Measurements from ENCODE around the gene PALM2AKAP2.
"Not testable (repeated sequence)": the region's sequence is repeated elsewhere in the genome, so short reads cannot be mapped to it uniquely, and the experiment has no call there.

PALM2AKAP2 gene

DNA sequence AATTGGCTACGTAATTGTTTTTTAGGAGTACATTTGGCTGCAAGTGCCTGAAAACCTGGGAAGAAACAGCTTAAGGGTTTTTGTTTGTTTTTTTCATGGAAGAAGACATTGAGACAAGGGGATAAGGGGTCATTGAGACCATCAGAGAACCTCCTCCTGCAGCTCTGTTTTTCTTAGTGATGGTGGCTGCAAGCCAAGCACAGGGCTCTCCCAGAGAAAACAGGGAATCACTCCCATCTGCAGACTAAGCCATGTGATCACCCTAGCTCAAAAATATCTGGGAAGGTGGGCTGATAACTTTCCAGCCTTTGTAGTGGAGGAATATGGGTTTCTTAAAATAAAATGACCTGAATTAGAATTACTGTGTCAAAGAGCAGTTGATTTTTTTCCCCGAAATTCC lies 25.1 kb downstream of the PALM2AKAP2 start:
- DNase-seq (ENCODE audit: low spot score): no peak

- no peak for DNase-seq (ENCODE audit: low spot score)
Measured at GRCh38 chr9:109806506-109807115, 26.6 kb downstream of the PALM2AKAP2 start.

GRCh38 chr9:109811876-109812275 lies 31.9 kb downstream of the PALM2AKAP2 start:
- no peak for DNase-seq (ENCODE audit: low spot score)

GRCh38 chr9:109812331-109812730 lies 32.3 kb downstream of the PALM2AKAP2 start:
- no peak for DNase-seq (ENCODE audit: low spot score)

- DNase-seq (ENCODE audit: low spot score): no peak
Measured at GRCh38 chr9:109812818-109813281, 32.9 kb downstream of the PALM2AKAP2 start.

DNA sequence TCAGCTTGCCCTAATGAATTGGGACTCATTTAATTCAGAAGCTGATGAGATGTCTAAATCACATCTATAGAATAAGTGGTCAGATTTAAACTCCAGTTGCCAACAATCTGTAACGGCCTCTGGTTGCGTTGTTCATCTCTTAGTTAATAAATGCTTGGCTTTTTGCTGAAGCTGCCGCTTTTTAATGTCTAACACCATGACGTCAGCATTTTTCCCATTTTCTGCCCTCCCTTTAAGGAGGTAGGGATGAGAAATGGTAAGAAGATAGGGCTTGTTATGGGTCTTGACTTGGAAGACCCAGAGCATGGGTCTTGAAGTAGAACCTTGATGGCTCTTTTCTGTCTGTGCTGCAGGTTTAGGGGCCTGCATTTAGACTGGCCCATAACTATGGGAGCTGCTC lies 33.3 kb downstream of the PALM2AKAP2 start:
- DNase-seq (ENCODE audit: low spot score): no peak

- no peak for DNase-seq (ENCODE audit: low spot score)
Measured at GRCh38 chr9:109813829-109814228, 33.8 kb downstream of the PALM2AKAP2 start.

DNA sequence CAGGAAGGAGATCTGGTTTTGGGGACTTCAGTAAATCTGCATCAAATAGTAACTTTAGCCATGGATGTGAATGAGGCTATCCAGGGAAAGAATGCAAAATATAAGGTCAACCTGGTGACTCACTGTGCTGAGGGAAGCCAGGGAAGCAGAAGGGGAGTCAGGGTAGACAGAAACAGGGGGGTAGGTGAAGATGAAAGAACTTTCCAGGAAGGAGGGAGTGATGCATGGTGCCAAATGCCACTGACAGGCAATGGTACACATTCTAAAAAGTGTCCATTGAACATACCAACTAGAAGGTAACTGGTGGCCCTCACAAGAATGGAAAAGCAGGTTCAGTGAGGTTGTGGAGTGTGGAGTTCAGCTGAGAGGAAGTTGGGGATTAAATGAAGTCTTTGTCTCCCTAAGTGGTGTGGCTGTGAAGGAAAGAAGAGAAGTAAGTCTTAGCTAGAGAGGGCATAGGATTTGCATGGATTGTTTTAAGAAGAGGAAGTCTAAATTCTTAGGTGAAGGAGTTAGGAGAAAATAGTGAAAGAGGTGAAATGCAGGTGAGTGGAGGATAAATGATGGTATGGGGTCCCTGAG lies 35.5 kb downstream of the PALM2AKAP2 start:
- DNase-seq (ENCODE audit: low spot score): no peak

DNA sequence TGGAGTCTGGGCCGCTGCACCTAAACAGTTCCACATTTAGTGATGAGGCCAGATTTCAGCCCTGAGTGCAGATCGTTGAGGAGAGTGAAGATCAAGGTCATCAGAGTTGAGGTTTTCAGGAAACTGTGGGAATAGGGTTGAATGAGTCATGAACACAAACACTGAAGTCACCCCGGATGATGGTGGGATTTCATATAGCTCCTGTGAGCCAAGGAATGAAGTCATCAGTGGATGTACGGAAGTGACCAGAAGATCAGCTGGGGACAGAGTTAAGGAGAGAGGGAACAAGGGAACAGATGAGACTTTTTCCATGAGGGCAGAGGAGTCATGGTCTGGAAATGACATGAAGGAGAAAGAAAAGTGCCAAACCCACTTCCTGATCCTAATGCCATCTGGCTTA lies 36.5 kb downstream of the PALM2AKAP2 start:
- DNase-seq (ENCODE audit: low spot score): no peak

GRCh38 chr9:109817146-109817845 lies 37.3 kb downstream of the PALM2AKAP2 start:
- DNase-seq (ENCODE audit: low spot score): no peak

GRCh38 chr9:109817846-109818472 lies 38.0 kb downstream of the PALM2AKAP2 start:
- peak; percentile 54 for DNase-seq (ENCODE audit: low spot score)

- DNase-seq (ENCODE audit: low spot score): no peak
Measured at GRCh38 chr9:109821711-109822110, 41.7 kb downstream of the PALM2AKAP2 start.

DNA sequence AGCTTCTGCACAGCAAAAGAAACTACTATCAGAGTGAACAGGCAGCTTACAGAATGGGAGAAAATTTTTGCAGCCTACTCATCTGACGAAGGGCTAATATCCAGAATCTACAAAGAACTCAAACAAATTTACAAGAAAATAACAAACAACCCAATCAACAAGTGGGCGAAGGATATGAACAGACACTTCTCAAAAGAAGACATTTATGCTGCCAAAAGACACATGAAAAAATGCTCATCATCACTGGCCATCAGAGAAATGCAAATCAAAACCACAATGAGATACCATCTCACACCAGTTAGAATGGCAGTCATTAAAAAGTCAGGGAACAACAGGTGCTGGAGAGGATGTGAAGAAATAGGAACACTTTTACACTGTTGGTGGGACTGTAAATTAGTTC lies 45.4 kb downstream of the PALM2AKAP2 start:
- DNase-seq (ENCODE audit: low spot score): not testable (repeated sequence)

GRCh38 chr9:109826559-109826958 lies 46.6 kb downstream of the PALM2AKAP2 start:
- DNase-seq (ENCODE audit: low spot score): no peak

GRCh38 chr9:109828254-109828653 lies 48.3 kb downstream of the PALM2AKAP2 start:
- no peak for DNase-seq (ENCODE audit: low spot score)

All from germinal center (tissue), 1 donor.